Raji (cell line): ENCODE results near the gene MED20.

Source experiments
- POLR2A ChIP-seq: IDR thresholded peaks from 2 replicates; pipeline ENCODE4 v1.6.1; 2011; ENCODE audit warnings: low read depth, low read length, control low read depth; ENCODE audit not compliant: insufficient read depth

MED20 gene

GRCh38 chr6:41894366-41895299, 26.3 kb downstream of the MED20 start:
- TF ChIP-seq POLR2A = no peak

GRCh38 chr6:41892921-41893564, 27.9 kb downstream of the MED20 start:
- TF ChIP-seq POLR2A = no peak

DNA sequence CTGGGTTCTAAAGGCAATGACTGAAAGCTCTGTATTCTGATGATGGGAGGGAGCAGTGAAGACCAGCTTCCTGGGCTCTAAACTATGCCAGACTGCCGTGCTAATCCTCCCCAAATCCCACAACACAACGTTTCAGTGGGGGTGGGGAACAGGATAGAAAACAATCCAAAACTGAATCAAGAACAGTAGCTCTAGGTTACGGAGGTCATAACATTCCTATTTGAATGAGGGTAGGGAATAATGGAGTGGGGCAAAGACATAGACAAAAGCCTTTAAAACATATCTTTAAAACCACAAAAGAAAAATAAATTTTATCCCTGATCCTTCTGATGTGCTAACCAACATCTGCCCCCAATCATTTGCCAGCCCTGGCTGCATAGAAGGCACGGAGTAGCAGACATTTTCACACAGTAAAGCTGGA, 33.6 kb downstream of the MED20 start:
- TF ChIP-seq POLR2A = no peak

GRCh38 chr6:41885930-41886329, 35.0 kb downstream of the MED20 start:
- no peak for TF ChIP-seq POLR2A

- no peak for TF ChIP-seq POLR2A
Measured at GRCh38 chr6:41884957-41885356, 36.0 kb downstream of the MED20 start.

GRCh38 chr6:41881506-41881905, 39.4 kb downstream of the MED20 start:
- TF ChIP-seq POLR2A = no peak

DNA sequence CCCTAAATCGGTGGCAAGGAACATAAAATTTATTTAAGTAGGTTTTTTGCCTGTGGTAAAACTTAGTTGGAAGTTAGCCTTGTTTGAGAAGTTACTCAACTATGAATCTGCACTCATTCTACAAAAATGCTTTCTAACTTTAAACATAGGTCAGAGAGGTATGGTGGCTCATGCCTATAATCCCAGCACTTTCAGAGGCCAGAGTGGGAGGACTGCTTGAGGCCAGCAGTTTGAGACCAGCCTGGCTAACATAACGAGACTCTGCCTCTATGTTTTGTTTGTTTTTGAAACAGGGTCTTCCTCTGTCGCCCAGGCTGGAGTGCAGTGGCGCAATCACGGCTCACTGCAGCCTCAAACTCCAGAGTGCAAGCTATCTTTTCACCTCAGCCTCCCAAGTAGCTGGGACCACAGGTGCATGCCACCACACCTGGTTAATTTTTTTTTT, 42.0 kb downstream of the MED20 start:
- TF ChIP-seq POLR2A = no peak

DNA sequence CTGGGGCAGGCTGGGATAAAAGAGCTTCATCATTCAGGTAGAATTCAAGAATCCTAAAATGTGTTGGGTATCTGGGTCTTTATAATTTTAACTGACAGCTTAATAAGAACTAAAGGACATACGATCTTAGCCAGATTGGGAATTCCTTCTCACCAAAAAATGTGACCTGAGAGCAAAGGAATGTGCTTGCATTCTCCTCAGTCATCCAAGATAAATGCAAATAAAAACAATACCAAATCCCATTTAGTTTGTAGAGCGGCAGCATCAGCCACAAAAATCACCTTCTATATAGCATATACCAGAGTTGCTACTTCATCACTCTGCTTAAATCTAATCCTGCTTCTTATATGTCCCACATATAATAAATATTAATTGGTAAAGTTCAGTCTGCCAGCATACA, 42.7 kb downstream of the MED20 start:
- no peak for TF ChIP-seq POLR2A

- TF ChIP-seq POLR2A = no peak
Measured at GRCh38 chr6:41877051-41877680, 43.8 kb downstream of the MED20 start.

DNA sequence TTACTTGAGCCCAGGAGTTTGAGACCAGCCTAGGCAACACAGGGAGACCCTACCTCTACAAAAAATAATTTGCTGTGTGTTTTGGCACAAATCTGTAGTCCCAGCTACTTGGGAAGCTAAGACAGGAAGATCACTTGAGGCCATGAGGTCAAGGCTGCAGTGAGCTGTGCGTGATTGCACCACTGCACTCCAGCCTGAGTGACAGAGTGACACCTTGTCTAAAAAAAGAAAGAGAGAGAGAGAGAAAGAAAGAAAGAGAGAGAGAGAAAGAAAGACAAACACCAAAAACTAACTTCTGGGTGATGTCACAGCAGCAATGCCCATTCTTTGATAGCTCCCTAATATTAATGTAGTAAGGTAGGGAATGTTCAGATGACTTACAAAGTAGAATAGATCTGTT, 46.2 kb downstream of the MED20 start:
- no peak for TF ChIP-seq POLR2A

- TF ChIP-seq POLR2A = no peak
Measured at GRCh38 chr6:41872147-41872546, 48.8 kb downstream of the MED20 start.

- TF ChIP-seq POLR2A = no peak
Measured at GRCh38 chr6:41871691-41872090, 49.2 kb downstream of the MED20 start.

DNA sequence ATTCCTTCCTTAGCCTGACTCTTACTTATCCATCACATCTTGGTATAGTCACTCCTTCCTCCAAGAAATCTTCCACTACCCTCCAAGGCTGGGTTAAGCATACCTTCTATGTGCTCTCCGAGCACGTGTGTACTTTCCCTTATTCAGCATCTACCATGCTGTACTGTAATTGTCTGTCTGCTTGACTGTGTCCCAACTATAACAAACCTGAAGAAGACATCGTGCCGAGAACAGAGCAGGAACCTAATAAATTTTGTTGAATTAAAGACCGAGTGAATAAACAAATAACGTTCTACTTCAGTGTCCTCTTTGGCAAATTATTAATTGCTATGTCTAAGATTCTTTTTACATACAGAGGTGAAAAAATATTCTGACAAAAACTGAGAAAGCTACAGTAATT, 61.6 kb downstream of the MED20 start:
- no peak for TF ChIP-seq POLR2A

GRCh38 chr6:41858703-41859102, 62.2 kb downstream of the MED20 start:
- TF ChIP-seq POLR2A = no peak
